ENCODE data around the gene CCDC195.
"Not testable (repeated sequence)": the region's sequence is repeated elsewhere in the genome, so short reads cannot be mapped to it uniquely, and the experiment has no call there.

DNA sequence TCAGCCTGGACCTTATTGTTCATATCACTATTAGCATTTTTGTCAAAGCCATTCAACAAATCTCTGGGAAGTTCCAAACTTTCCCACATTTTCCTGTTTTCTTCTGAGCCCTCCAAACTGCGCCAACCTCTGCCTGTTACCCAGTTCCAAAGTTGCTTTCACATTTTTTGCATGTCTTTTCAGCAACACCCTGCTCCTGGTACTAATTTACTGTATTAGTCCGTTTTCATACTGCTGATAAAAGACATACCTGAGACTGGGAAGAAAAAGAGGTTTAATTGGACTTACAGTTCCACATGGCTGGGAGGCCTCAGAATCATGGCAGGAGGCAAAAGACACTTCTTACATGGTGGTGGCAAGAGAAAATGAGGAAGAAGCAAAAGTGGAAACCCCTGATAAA lies 52.8 kb downstream of the CCDC195 start:
- TF ChIP-seq, protein P1, sequence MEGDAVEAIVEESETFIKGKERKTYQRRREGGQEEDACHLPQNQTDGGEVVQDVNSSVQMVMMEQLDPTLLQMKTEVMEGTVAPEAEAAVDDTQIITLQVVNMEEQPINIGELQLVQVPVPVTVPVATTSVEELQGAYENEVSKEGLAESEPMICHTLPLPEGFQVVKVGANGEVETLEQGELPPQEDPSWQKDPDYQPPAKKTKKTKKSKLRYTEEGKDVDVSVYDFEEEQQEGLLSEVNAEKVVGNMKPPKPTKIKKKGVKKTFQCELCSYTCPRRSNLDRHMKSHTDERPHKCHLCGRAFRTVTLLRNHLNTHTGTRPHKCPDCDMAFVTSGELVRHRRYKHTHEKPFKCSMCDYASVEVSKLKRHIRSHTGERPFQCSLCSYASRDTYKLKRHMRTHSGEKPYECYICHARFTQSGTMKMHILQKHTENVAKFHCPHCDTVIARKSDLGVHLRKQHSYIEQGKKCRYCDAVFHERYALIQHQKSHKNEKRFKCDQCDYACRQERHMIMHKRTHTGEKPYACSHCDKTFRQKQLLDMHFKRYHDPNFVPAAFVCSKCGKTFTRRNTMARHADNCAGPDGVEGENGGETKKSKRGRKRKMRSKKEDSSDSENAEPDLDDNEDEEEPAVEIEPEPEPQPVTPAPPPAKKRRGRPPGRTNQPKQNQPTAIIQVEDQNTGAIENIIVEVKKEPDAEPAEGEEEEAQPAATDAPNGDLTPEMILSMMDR (conservative IDR thresholded peaks at IDR 0.05; ENCODE audit: low read length): not testable (repeated sequence)
- not testable (repeated sequence) for TF ChIP-seq EZH2phosphoT487 (IDR thresholded peaks at IDR 0.05; ENCODE audit: borderline replicate concordance)

Measured in Loucy (cell line).